Right lobe of liver (tissue), 4 donors: Measurements from ENCODE around the gene LRP1.

ENCODE experiments used
- CTCF ChIP-seq, 4 donors: fragments of 200-600 bp in 3 of 4; fragments of 450-650 bp in 1 of 4; IDR thresholded peaks; one replicate each; pipeline versions ENCODE4 v1.5.1 to v1.8.0; 2016 to 2022; ENCODE audit warnings: antibody characterized with exemption in 4 of 4, mild to moderate bottlenecking in 2 of 4
- POLR2A ChIP-seq: fragments of 450-650 bp; IDR thresholded peaks from one replicate; pipeline ENCODE4 v1.6.1; 2017; ENCODE audit warnings: antibody characterized with exemption, mild to moderate bottlenecking
- donor health status: DM: no; HTN: no; CAD: no.
- donor health status: DM: no; HTN: no; CAD: no.
- donor health status: DM: no; HTN: yes; CAD: no.

DNA sequence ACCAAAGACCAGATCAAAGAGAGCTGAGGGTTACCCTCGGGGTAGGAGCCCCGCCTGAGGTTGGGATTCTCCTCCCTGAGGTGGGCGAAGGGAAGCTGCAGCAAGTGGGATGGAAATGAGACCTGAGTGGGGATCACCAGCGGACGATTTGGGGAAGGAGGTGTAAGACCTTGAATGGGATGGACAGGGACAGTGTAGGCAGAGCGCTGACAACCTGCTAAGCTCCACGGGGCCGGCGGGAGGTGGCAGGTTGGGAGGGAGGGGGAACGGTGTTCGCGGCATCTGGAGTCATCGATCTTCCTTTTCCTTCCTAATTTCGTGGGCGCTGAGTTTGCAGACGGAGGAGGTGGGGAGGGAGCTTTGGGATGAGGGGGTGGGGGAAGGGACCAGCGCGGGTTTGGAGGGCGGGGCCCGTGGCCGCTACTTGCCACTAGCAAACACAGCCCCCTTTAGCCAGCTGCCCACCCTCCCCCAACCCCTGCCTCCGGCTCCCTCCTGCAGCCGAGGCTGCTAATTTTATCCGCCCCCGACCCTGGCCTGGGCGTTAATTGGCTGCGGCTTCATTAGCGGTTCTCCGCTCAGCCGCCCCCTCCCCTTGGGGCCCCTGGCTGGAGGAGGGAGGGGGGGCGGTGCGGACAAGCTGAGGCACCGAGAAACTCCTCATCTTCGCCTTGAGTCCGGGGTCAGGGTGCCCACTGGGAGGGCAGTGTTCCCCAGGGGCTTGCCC lies 98.5 kb downstream of the LRP1 start:
- no peak for TF ChIP-seq CTCF (IDR thresholded peaks at IDR 0.05)
- no peak for TF ChIP-seq POLR2A
